HepG2 (cell line): ENCODE data around the gene NVL. TPM values are rescaled to one million over a fixed set of nuclear protein-coding genes. Genes with fewer than 3 reads are reported as not detected.

Experiments used
- ATAC-seq: fragments of 200-7000 bp; cut with Tn5 transposase; 3 replicates; pipeline ENCODE4 v1.9.1; 2020; ENCODE audit warnings: mild to moderate bottlenecking, moderate library complexity
- BruUV-seq: library from RNA; stranded (reverse); fragments of 400-500 nt; replicated peaks from 2 replicates; lab custom pipeline; 2021; lab: Mats Ljungman, UMichigan
- CTCF ChIA-PET: fragments of 300-600 bp; formaldehyde crosslinking; extraction: SDS; loops from one replicate; lab custom pipeline; 2021; ENCODE audit warnings: low total read pairs, inconsistent platforms, low intra/inter-chr PET ratio; lab: Yijun Ruan, JAX
- POLR2A ChIA-PET: fragments of 350-600 bp; sonication (Branson Sonifier 250); formaldehyde crosslinking; loops from one replicate; lab custom pipeline; 2020; ENCODE audit warnings: antibody characterized with exemption, inconsistent platforms; lab: Yijun Ruan, JAX
- DNase-seq: peaks from one replicate; pipeline ENCODE4 v3.0.0-alpha.2; 2015; ENCODE audit warnings: low spot score
- FAIRE-seq: peaks from 3 replicates; lab custom pipeline; 2011; peaks lifted over from hg19 to GRCh38; lab: Jason Lieb, UNC
- H2AFZ ChIP-seq: one replicate; pipeline ENCODE4 v1.6.1; 2011; ENCODE audit warnings: low read length, inconsistent platforms
- H3K27ac ChIP-seq: fragments of 300-600 bp; 3 replicates; pipeline ENCODE4 v1.8.0; 2011; ENCODE audit warnings: mixed run types, mild to moderate bottlenecking, mixed read lengths, low read length, inconsistent platforms; ENCODE audit not compliant: insufficient read depth; ENCODE audit errors: extremely low read length
- H3K27me3 ChIP-seq, 2 experiments: fragments of 200-600 bp in 1 of 2; 2 replicates in 1 of 2; 3 replicates in 1 of 2; pipeline versions ENCODE4 v1.6.0 to v1.8.0; 2011; ENCODE audit warnings: low read length in 2 of 2, mild to moderate bottlenecking in 2 of 2, moderate library complexity in 2 of 2, inconsistent platforms in 1 of 2; ENCODE audit not compliant: insufficient read depth in 2 of 2, control insufficient read depth in 1 of 2
- H3K36me3 ChIP-seq, 2 experiments: fragments of 200-600 bp in 1 of 2; replicated peaks in 1 of 2; 2 replicates in 1 of 2; 3 replicates in 1 of 2; pipeline versions ENCODE4 v1.5.1 to v1.8.0; 2011; ENCODE audit warnings: low read length in 2 of 2, inconsistent platforms in 1 of 2; ENCODE audit not compliant: insufficient read depth in 2 of 2, control insufficient read depth in 1 of 2
- H3K4me1 ChIP-seq: 2 replicates; pipeline ENCODE4 v1.5.1; 2012; ENCODE audit warnings: low read length, inconsistent platforms; ENCODE audit not compliant: insufficient read depth
- H3K4me2 ChIP-seq: 2 replicates; pipeline ENCODE4 v1.6.0; 2011; ENCODE audit warnings: low read depth, low read length, inconsistent platforms
- H3K4me3 ChIP-seq, 3 experiments: fragments of 200-600 bp in 1 of 3; sonication (generic), shearing (Covaris generic) in 1 of 3; replicated peaks in 1 of 3; 2 replicates each; pipeline ENCODE4 v1.5.1; 2011 to 2016; ENCODE audit warnings: low read length in 3 of 3, inconsistent platforms in 2 of 3, low read depth in 2 of 3, mild to moderate bottlenecking in 2 of 3, control low read depth in 1 of 3, mixed read lengths in 1 of 3; ENCODE audit not compliant: insufficient read depth in 1 of 3
- H3K79me2 ChIP-seq: one replicate; pipeline ENCODE4 v1.6.1; 2011; ENCODE audit warnings: low read length, inconsistent platforms; ENCODE audit not compliant: insufficient read depth
- H3K9ac ChIP-seq: 2 replicates; pipeline ENCODE4 v1.6.0; 2011; ENCODE audit warnings: mild to moderate bottlenecking, low read depth, low read length, inconsistent platforms; ENCODE audit not compliant: insufficient read depth
- H3K9me3 ChIP-seq: 2 replicates; pipeline ENCODE4 v1.5.1; 2012; ENCODE audit warnings: mild to moderate bottlenecking, low read length
- H4K20me1 ChIP-seq: 2 replicates; pipeline ENCODE4 v1.6.0; 2011; ENCODE audit warnings: inconsistent platforms, mild to moderate bottlenecking, low read length, moderate library complexity; ENCODE audit not compliant: insufficient read depth
- ASH2L ChIP-seq: fragments of 300-600, 200-600 bp; sonication (generic); IDR thresholded peaks from 2 replicates; pipeline ENCODE4 v1.7.0; 2017; ENCODE audit warnings: low read depth, mild to moderate bottlenecking, moderate library complexity, mixed read lengths, low read length; ENCODE audit not compliant: insufficient read length
- CAMTA2 ChIP-seq: sonication (generic); formaldehyde crosslinking; IDR thresholded peaks from 2 replicates; pipeline ENCODE4 v1.4.0; 2020; ENCODE audit warnings: mild to moderate bottlenecking, missing genetic modification reagents, borderline replicate concordance
- FOXK1 ChIP-seq: sonication (generic); formaldehyde crosslinking; IDR thresholded peaks from 2 replicates; pipeline ENCODE4 v1.4.0; 2020; ENCODE audit warnings: low read depth, missing genetic modification reagents, borderline replicate concordance
- FOXP1 ChIP-seq, 2 experiments: fragments of 450-650 bp in 1 of 2; IDR thresholded peaks; 2 replicates each; pipeline ENCODE4 v1.6.1; 2017 to 2018; ENCODE audit warnings: antibody characterized with exemption in 1 of 2
- GTF2F1 ChIP-seq: fragments of 150-350 bp; IDR thresholded peaks from 2 replicates; pipeline ENCODE4 v1.6.1; 2014; ENCODE audit warnings: low read length
- JUNB ChIP-seq: sonication (generic); formaldehyde crosslinking; IDR thresholded peaks from 2 replicates; pipeline ENCODE4 v1.8.0; 2022; ENCODE audit warnings: missing genetic modification reagents, mild to moderate bottlenecking, borderline replicate concordance
- NFE2L1 ChIP-seq: sonication (generic); formaldehyde crosslinking; IDR thresholded peaks from 2 replicates; pipeline ENCODE4 v1.4.0; 2020; ENCODE audit warnings: missing genetic modification reagents, mild to moderate bottlenecking, borderline replicate concordance
- RARA ChIP-seq: IDR thresholded peaks from 2 replicates; pipeline ENCODE4 v1.6.1; 2016; ENCODE audit warnings: missing genetic modification reagents, missing compliant biosample characterization
- RELA ChIP-seq: sonication (generic); formaldehyde crosslinking; IDR thresholded peaks from 2 replicates; pipeline ENCODE4 v1.4.0; 2020; ENCODE audit warnings: missing genetic modification reagents
- SNAPC2 ChIP-seq: sonication (generic); formaldehyde crosslinking; IDR thresholded peaks from 2 replicates; pipeline ENCODE4 v1.8.1; 2022; ENCODE audit warnings: mild to moderate bottlenecking, missing genetic modification reagents
- TMF1 ChIP-seq: sonication (generic); formaldehyde crosslinking; IDR thresholded peaks from 2 replicates; pipeline ENCODE4 v1.8.1; 2022; ENCODE audit warnings: low read depth, missing genetic modification reagents
- ZNF33A ChIP-seq: sonication (generic); formaldehyde crosslinking; IDR thresholded peaks from 2 replicates; pipeline ENCODE4 v1.5.1; 2020; ENCODE audit warnings: missing genetic modification reagents, mild to moderate bottlenecking, moderate library complexity, borderline replicate concordance
- ZNF816 ChIP-seq: sonication (generic); formaldehyde crosslinking; IDR thresholded peaks from 2 replicates; pipeline ENCODE4 v1.8.0; 2022; ENCODE audit warnings: missing genetic modification reagents, mild to moderate bottlenecking, borderline replicate concordance
- WGBS: methylation state at CpG from one replicate; pipeline ENCODE4 v1.1.6; 2017; ENCODE audit warnings: low lambda C conversion rate; 5-methylcytosine and 5-hydroxymethylcytosine counted together
- in situ Hi-C: cut with HindIII; loops from 2 replicates; pipeline ENCODE4 v1.10.0; 2017; ENCODE audit warnings: low pct_unique_long_range_greater_than_20kb; ENCODE audit not compliant: extremely low pct_ligation_motif_present
- intact Hi-C: fragments of 100-400 bp; cut with micrococcal nuclease; formaldehyde crosslinking; loops from one replicate; pipeline ENCODE4 v1.10.0; 2022; ENCODE audit not compliant: unreplicated experiment
- polyA plus RNA-seq, 8 experiments: library from polyadenylated mRNA; depleted of rRNA in 3 of 8; stranded (reverse) in 7 of 8; unstranded in 1 of 8; fragments of >200 nt; fragmentation: Illumina TruSeq in 4 of 8; extraction: Trizol in 4 of 8; gene quantifications; 2 replicates each; pipeline versions ENCODE4 v1.2.1 to v1.2.3, GENCODE V29; 2011 to 2016; ENCODE audit warnings: low read depth in 4 of 8, missing spikeins in 1 of 8, mixed read lengths in 1 of 8; ENCODE audit not compliant: insufficient read depth in 1 of 8
- total RNA-seq, 5 experiments: library from RNA; depleted of rRNA; stranded (reverse); fragments of >200 nt; fragmentation: Illumina TruSeq; extraction: Trizol; gene quantifications; 2 replicates each; pipeline ENCODE4 v1.2.3, GENCODE V29; 2016; ENCODE audit warnings: low read depth in 1 of 5
- TF ChIP-seq, protein P1 (sequence below): sonication (generic); formaldehyde crosslinking; IDR thresholded peaks from 2 replicates; pipeline ENCODE4 v1.4.0; 2020; ENCODE audit warnings: missing genetic modification reagents
- TF ChIP-seq, protein P2 (sequence below): sonication (generic); formaldehyde crosslinking; IDR thresholded peaks from 2 replicates; pipeline ENCODE4 v1.5.0; 2020; ENCODE audit warnings: missing genetic modification reagents

Gene NVL
- total and polyA plus RNA-seq, 2 of the 13 experiments (the other 11 are each of a cell fraction or from before 2014, with no cell fraction given), result 8.3 to 21.0 TPM

- POLR2A ChIA-PET, result no interaction called here
- in situ Hi-C loops, result no loop called here
Observed at GRCh38 chr1:224266915-224267856, 62.8 kb downstream of the NVL start.

DNA sequence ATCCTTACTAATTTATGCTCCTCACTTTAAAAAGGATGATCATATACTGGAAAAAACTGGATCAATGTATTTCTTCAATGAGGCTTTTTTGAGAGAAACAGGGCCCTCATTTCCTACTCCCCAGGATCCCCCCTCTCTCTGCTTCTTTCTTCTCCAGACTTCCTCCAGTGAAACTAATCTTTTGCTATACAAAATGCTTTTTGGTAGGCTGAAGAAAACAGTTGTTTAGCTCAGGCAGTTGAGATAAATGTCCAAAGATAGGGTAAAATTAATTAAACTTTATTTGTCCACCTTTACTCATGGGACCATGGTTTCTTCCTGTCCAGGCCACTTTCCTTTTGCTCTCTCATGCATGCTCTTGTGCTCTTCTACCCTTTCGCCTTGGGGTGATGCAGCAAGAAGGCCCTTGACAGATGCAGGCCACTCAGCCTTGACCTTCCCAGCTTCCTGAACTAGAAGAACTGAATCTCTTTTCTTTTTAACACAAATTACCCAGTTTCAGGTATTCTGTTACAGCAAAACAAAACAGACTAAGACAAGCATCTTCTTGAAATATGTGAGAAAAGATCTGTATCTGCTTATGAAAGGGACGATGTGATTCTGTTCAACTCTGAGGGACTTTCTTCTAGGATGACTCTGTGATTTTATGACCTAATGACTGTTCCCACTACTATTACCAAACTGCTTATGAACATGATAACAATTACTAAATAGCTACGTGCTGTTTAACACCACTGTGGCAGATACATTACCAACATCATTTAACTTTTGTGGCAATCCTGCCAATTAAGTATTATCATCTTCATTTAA, 63.7 kb downstream of the NVL start:
- Histone ChIP-seq H3K9me3 (no peaks in the 10 kb centered on the region), H3K4me3 (no peak overlapping the region), H3K4me2 (no peak overlapping the region), H3K36me3 (0 out of 5 replicates have a peak, but pooled peaks cover 0 to 4% of the 10 kb centered on the region in 2 experiments), H2AFZ (no peak overlapping the region), H3K27me3 (no peaks in the 10 kb centered on the region), H3K9ac (no peak overlapping the region), H3K4me1 (peaks cover 4% of the 10 kb centered on the region; the same call in 1 of the 2 replicates), H3K27ac (no peak overlapping the region), H3K79me2 (no peaks in the 10 kb centered on the region), H4K20me1 (no peaks in the 10 kb centered on the region)
- in situ Hi-C loops (no loop called here), intact Hi-C loops (loop anchor here (10.0 kb wide), 1 partner anchor 58 kb away; no protein-coding TSS in a partner anchor)
- BruUV-seq, result no TSS peak
- ChIA-PET CTCF (no interaction called here), POLR2A (no interaction called here)
- WGBS, result 99% methylated on average over 3 of the region's 3 CpGs
- TF ChIP-seq GTF2F1, result no peak
- no peak for TF ChIP-seq FOXK1 (CRISPR knock-in tag)
- TF ChIP-seq, protein P1, sequence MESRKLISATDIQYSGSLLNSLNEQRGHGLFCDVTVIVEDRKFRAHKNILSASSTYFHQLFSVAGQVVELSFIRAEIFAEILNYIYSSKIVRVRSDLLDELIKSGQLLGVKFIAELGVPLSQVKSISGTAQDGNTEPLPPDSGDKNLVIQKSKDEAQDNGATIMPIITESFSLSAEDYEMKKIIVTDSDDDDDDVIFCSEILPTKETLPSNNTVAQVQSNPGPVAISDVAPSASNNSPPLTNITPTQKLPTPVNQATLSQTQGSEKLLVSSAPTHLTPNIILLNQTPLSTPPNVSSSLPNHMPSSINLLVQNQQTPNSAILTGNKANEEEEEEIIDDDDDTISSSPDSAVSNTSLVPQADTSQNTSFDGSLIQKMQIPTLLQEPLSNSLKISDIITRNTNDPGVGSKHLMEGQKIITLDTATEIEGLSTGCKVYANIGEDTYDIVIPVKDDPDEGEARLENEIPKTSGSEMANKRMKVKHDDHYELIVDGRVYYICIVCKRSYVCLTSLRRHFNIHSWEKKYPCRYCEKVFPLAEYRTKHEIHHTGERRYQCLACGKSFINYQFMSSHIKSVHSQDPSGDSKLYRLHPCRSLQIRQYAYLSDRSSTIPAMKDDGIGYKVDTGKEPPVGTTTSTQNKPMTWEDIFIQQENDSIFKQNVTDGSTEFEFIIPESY, result no peak
- TF ChIP-seq, protein P2, sequence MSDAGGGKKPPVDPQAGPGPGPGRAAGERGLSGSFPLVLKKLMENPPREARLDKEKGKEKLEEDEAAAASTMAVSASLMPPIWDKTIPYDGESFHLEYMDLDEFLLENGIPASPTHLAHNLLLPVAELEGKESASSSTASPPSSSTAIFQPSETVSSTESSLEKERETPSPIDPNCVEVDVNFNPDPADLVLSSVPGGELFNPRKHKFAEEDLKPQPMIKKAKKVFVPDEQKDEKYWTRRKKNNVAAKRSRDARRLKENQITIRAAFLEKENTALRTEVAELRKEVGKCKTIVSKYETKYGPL (CRISPR knock-in tag), result no peak
- FAIRE-seq (no peak), DNase-seq (no peak), ATAC-seq (no peak)

More at GRCh38 chr1:224266915-224267856, 62.8 kb downstream of the NVL start:
- CTCF ChIA-PET, result no interaction called here
- no peak for ATAC-seq
- no peak overlapping the region for H3K27ac ChIP-seq
- no peaks in the 10 kb centered on the region for H4K20me1 ChIP-seq
- no peak for DNase-seq
- 97% methylated on average over 10 of the region's 11 CpGs for WGBS
- H3K9ac ChIP-seq, result no peak overlapping the region
- no peak overlapping the region for H3K4me3 ChIP-seq
- no peaks in the 10 kb centered on the region for H3K4me1 ChIP-seq
- H3K4me2 ChIP-seq, result no peak overlapping the region
- intact Hi-C loops, result loop anchor here (10.0 kb wide), 1 partner anchor 58 kb away; no protein-coding TSS in a partner anchor
- TF ChIP-seq SNAPC2 (no peak), RELA (CRISPR knock-in tag) (no peak), CAMTA2 (CRISPR knock-in tag) (no peak), ASH2L (no peak), RARA (CRISPR knock-in tag) (no peak), FOXP1 (IDR thresholded peaks at IDR 0.05) (no peak), FOXP1 (CRISPR knock-in tag; IDR thresholded peaks at IDR 0.05) (no peak), TMF1 (CRISPR knock-in tag) (no peak), JUNB (CRISPR knock-in tag) (no peak), ZNF816 (no peak), ZNF33A (no peak), NFE2L1 (CRISPR knock-in tag) (no peak)
- no peaks in the 10 kb centered on the region for H3K27me3 ChIP-seq
- H3K79me2 ChIP-seq, result no peaks in the 10 kb centered on the region
- no TSS peak for BruUV-seq
- H3K36me3 ChIP-seq, result 0 out of 5 replicates have a peak, but pooled peaks cover 0 to 4% of the 10 kb centered on the region in 2 experiments
- no peaks in the 10 kb centered on the region for H3K9me3 ChIP-seq
- FAIRE-seq, result no peak
- H2AFZ ChIP-seq, result no peak overlapping the region
